ENCODE measurements around the gene HSCB.

GRCh38 chr22:28768701-28769393 lies 27.0 kb downstream of the HSCB start:
- TF ChIP-seq, protein P1, sequence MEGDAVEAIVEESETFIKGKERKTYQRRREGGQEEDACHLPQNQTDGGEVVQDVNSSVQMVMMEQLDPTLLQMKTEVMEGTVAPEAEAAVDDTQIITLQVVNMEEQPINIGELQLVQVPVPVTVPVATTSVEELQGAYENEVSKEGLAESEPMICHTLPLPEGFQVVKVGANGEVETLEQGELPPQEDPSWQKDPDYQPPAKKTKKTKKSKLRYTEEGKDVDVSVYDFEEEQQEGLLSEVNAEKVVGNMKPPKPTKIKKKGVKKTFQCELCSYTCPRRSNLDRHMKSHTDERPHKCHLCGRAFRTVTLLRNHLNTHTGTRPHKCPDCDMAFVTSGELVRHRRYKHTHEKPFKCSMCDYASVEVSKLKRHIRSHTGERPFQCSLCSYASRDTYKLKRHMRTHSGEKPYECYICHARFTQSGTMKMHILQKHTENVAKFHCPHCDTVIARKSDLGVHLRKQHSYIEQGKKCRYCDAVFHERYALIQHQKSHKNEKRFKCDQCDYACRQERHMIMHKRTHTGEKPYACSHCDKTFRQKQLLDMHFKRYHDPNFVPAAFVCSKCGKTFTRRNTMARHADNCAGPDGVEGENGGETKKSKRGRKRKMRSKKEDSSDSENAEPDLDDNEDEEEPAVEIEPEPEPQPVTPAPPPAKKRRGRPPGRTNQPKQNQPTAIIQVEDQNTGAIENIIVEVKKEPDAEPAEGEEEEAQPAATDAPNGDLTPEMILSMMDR (IDR thresholded peaks at IDR 0.05): no peak
- TF ChIP-seq POLR2A (IDR thresholded peaks at IDR 0.05): no peak

All from Peyer's patch (tissue), 4 donors.